SHP77 treated with DMSO at 0.1 percent for 48 hours (cell line): ENCODE data around the gene GSTA4.
A peak's percentile ranks its signal among the peaks of the same experiment; 100 is the strongest.
"Not testable (repeated sequence)": the region's sequence is repeated elsewhere in the genome, so short reads cannot be mapped to it uniquely, and the experiment has no call there.

Source experiments
- DNase-seq: peaks from one replicate; lab custom pipeline; 2025; lab: John Stamatoyannopoulos, UW

GSTA4 gene

GRCh38 chr6:52975580-52975979, 19.5 kb downstream of the GSTA4 start:
- DNase-seq = no peak

DNA sequence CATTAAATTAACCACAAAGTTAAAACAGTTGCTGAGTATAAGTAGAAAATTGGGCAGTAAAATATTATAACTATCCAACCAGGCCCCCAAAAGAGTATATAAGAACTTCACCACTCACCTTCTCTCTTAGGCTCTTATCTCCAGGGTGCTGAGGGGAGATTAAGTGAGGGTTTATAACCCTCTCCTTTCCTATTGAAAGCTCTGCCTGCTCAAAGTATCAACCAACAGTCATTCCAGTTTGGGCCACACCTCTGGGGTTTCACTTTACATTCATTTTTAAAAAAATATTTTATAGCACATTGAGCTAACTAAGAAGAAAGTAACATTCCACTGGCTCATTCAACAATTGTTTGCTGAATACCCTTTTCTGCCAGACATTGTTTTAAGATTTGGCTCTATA, 22.1 kb downstream of the GSTA4 start:
- no peak for DNase-seq

- no peak for DNase-seq
Measured at GRCh38 chr6:52969359-52969758, 25.7 kb downstream of the GSTA4 start.

DNA sequence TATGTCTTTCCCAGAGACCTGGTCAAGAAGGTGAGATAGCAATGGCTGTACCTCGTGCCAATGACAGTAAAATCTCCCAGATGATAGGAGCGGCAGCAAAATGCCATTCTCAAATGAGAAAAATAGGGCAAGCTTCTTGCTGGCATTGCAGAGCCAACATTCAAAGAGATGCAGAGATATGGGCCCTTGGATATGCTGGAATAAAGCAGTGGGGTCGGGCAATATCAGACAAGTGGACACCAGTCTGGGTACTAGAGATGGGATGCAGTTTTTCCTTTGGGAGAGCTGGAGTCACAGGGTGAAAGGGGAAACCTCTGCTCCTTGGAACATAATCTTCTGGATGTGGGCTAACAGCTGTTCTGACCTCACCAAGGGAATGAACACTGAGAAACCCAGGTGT, 29.0 kb downstream of the GSTA4 start:
- DNase-seq = no peak

- no peak for DNase-seq
Measured at GRCh38 chr6:52965380-52965779, 29.7 kb downstream of the GSTA4 start.

- no peak for DNase-seq
Measured at GRCh38 chr6:52964318-52964717, 30.8 kb downstream of the GSTA4 start.

DNA sequence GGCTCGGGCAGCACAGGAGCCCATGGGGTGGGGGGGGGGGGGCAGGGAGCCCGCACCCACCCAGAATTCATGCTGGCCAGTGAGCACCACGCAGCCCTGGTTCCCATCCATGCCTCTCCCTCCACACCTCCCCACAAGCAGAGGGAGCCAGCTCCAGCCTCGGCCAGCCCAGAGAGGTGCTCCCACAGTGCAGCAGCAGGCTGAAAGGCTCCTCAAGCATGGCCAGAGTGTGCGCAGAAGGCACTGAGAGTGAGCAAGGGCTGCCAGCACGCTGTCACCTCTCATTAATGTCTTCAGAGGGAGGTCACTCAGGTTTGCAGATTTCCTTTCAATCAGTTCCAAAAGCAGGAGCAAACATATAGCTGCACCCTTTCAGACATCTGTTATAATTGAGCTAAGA, 32.4 kb downstream of the GSTA4 start:
- no peak for DNase-seq

DNA sequence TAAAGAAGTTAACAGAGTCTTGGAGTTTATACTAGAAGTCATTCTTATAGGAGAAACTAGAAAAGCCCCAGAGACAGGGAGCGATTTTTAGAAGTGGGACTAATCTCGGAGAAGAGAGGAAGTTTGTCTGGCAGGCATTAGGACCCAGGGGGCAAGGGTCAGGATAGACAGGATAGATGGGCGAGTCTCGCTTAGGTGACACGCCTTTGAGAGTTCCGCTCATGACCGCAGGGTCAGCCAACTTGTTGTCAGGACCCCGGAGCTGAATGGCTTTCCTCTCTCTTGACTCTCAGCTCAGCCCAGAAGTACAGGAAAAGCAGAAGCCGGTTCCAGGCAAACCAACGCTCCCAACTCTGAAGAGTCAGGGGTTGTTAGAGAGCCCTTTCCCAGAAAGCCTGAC, 34.1 kb downstream of the GSTA4 start:
- not testable (repeated sequence) for DNase-seq

DNA sequence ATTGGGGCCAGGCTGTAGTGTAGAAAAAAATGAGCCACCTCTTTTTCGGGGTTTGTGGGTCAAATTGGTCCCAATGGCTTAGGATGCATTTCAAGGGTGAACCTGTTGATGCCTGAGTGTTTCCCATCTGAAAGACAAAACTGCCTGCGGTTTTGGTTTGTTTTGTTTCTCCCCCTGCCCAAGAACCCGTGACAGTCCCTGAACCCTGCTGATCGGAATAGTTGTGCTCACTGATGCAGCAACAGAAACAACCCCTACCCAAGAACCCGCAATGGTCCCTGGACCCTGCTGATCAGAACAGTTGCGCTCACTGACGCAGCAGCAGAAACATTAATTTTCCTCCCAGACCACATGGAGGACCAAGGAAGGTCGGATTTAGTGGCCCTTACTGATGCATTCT, 34.9 kb downstream of the GSTA4 start:
- not testable (repeated sequence) for DNase-seq

GRCh38 chr6:52958546-52959255, 36.4 kb downstream of the GSTA4 start:
- no peak for DNase-seq

DNA sequence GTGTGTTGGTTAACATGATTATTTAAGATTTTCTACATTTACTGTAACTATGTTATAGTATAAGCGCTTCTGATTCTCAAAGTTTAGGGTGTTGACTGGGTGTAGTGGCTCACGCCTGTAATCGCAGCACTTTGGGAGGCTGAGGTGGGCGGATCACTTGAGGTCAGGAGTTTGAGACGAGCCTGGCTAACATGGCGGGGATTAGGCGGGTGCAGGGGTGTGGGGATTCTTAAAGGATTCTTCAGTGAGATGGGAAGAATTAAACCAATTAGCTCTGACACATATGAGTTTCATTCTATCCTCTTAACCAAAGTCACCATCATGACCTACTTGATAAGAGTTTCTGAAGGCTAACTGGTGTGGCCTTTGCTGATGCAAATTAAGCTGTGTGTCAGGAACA, 39.2 kb downstream of the GSTA4 start:
- DNase-seq = no peak

- DNase-seq = no peak
Measured at GRCh38 chr6:52953911-52954839, 40.9 kb downstream of the GSTA4 start.

DNA sequence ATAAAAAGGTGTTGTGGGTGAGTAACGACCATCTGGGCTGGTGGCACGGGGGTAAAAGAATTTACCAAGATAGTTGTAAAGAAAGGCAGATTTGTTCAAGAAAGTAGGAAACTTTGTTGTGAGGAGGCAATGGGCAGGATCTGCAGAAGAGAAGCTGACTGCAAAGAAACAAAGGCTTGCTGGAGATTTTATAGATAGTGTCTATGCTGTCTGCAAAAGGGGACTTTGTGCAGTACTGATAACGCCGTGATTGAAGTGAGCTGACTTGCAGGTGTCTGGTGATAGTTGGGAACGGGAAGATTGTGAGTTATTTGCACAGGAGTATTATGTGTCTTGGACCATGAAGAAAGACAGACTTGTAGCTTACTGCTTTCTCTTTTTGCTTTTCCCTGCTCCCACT, 48.8 kb downstream of the GSTA4 start:
- no peak for DNase-seq

DNA sequence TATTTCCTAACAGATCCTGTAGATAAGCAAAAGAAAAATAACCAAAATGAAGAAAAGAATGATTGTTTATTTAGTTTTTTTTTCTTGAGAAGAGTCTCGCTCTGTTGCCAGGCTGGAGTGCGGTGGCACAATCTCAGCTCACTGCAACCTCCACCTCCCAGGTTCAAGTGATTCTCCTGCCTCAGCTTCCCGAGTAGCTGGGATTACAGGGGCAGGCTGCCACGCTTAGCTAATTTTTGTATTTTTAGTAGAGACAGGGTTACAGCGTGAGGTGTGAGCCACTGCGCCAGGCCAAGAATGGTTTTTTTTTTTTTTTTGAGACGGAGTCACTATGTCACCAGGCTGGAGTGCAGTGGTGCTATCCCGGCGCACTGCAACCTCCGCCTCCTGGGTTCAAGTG, 52.3 kb downstream of the GSTA4 start:
- DNase-seq = not testable (repeated sequence)

GRCh38 chr6:52942221-52942620, 52.9 kb downstream of the GSTA4 start:
- DNase-seq = no peak

GRCh38 chr6:52937908-52938307, 57.2 kb downstream of the GSTA4 start:
- DNase-seq = no peak

DNA sequence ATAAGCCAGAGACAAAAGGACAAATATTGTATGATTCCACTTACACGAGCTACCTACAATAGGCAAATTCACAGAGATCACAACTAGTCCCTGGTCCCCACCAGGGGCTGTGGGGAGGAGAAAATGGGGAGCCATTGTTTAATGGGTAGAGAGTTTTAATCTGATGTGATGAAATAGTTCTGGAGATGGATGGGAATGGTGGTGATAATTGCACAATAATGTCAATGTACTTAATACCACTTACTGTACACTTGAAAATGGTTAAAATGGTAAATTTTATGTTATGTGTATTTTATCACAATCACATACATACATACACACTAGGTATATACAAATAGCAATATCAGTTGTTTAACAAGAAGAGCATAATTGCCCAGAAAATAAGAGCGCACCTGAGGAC, 61.3 kb downstream of the GSTA4 start:
- DNase-seq = no peak

- no peak for DNase-seq
Measured at GRCh38 chr6:52931351-52931750, 63.7 kb downstream of the GSTA4 start.

DNA sequence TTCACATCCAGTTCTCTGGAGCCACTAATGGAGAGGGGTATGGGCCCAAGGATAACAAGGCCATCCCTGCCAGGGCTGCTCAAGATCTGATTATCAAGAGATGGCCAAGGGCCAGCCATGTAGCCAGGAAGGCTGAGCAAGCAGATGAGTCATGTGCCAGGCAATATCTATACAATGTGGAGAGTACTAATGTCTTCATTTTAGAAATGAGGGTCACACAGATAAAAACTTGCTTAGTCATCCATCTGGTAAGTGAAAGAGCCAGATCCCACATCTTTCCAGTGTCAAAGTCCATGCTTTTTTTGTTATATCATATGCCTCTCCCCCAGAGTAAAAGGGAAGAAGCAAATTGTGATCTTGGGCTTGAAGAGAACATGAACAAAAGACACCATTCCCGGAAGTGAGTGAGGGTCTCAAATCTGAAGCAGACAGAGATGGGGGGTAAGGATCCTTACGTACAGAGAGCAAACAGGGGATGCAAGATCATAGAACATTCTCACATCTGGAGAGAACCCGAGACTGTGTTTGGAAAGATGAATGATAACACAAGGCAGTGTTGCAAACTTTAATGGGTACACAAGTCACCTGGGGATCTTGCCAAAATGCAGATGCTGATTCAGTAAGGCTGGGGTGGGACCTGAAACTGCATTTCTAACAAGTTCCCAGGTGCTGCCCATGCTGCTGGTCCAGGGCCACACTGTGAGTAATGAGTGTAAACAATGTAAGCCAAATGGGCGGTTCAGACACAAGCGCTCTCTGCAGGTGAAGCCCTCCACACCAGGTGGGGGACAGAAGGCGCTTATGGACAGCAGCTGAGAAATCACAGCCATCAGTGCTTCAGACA, 65.5 kb downstream of the GSTA4 start:
- peak; percentile 30 for DNase-seq
